HepG2 (cell line): Measurements from ENCODE around the gene SRSF7. TPM values are rescaled to one million over a fixed set of nuclear protein-coding genes. Genes with fewer than 3 reads are reported as not detected.

Experiments used
- ATF3 ChIP-seq: sonication (generic); formaldehyde crosslinking; IDR thresholded peaks from 2 replicates; pipeline ENCODE4 v1.4.0; 2020; ENCODE audit warnings: missing genetic modification reagents
- CEBPB ChIP-seq: IDR thresholded peaks from 2 replicates; pipeline ENCODE4 v1.6.1; 2011; ENCODE audit warnings: low read depth, low read length, improper control_type of control experiment, borderline replicate concordance
- DBP ChIP-seq: sonication (generic); formaldehyde crosslinking; IDR thresholded peaks from 2 replicates; pipeline ENCODE4 v1.4.0; 2020; ENCODE audit warnings: missing genetic modification reagents; ENCODE audit errors: not compliant biosample characterization
- EP300 ChIP-seq, 3 experiments: sonication (generic) in 1 of 3; formaldehyde crosslinking in 1 of 3; IDR thresholded peaks; 2 replicates each; pipeline versions ENCODE4 v1.5.1 to v1.6.1; 2011 to 2020; ENCODE audit warnings: low read depth in 2 of 3, low read length in 2 of 3, borderline replicate concordance in 1 of 3, improper control_type of control experiment in 1 of 3, mild to moderate bottlenecking in 1 of 3, missing genetic modification reagents in 1 of 3, moderate library complexity in 1 of 3
- EZH2 ChIP-seq: conservative IDR thresholded peaks from 2 replicates; pipeline ENCODE4 v1.6.1; 2012; ENCODE audit warnings: mild to moderate bottlenecking, low read depth, low read length, moderate library complexity
- HNRNPLL ChIP-seq: fragments of 200-400 bp; formaldehyde crosslinking; IDR thresholded peaks from 2 replicates; pipeline ENCODE4 v1.6.1; 2017; ENCODE audit warnings: mild to moderate bottlenecking, low read depth, low read length; ENCODE audit not compliant: poor library complexity, severe bottlenecking
- HOXA9 ChIP-seq: sonication (generic); formaldehyde crosslinking; IDR thresholded peaks from 2 replicates; pipeline ENCODE4 v1.8.1; 2022; ENCODE audit warnings: missing genetic modification reagents, mild to moderate bottlenecking, moderate library complexity, borderline replicate concordance
- JUNB ChIP-seq: sonication (generic); formaldehyde crosslinking; IDR thresholded peaks from 2 replicates; pipeline ENCODE4 v1.8.0; 2022; ENCODE audit warnings: missing genetic modification reagents, mild to moderate bottlenecking, borderline replicate concordance
- KDM3A ChIP-seq: IDR thresholded peaks from 2 replicates; pipeline ENCODE4 v1.6.1; 2018; ENCODE audit warnings: low read depth, missing compliant biosample characterization
- KMT2B ChIP-seq: IDR thresholded peaks from 2 replicates; pipeline ENCODE4 v1.6.1; 2016; ENCODE audit warnings: missing genetic modification reagents, missing compliant biosample characterization
- NFKB2 ChIP-seq: sonication (generic); formaldehyde crosslinking; IDR thresholded peaks from 2 replicates; pipeline ENCODE4 v1.4.0; 2020; ENCODE audit warnings: missing genetic modification reagents, borderline replicate concordance
- PAX8 ChIP-seq: sonication (generic); formaldehyde crosslinking; IDR thresholded peaks from 2 replicates; pipeline ENCODE4 v1.8.0; 2022; ENCODE audit warnings: mild to moderate bottlenecking, missing genetic modification reagents, borderline replicate concordance
- RBM39 ChIP-seq: fragments of 200-400 bp; formaldehyde crosslinking; IDR thresholded peaks from one replicate; pipeline ENCODE4 v1.6.1; 2018; ENCODE audit warnings: antibody characterized with exemption, mild to moderate bottlenecking, low read depth, low read length; ENCODE audit not compliant: poor library complexity, severe bottlenecking
- RCOR2 ChIP-seq: IDR thresholded peaks from 2 replicates; pipeline ENCODE4 v1.6.1; 2016; ENCODE audit warnings: missing biosample characterization, missing genetic modification reagents
- SMYD3 ChIP-seq: sonication (generic); formaldehyde crosslinking; IDR thresholded peaks from 2 replicates; pipeline ENCODE4 v1.8.1; 2023; ENCODE audit warnings: mild to moderate bottlenecking, missing genetic modification reagents
- TAF15 ChIP-seq: fragments of 200-400 bp; formaldehyde crosslinking; IDR thresholded peaks from one replicate; pipeline ENCODE4 v1.6.1; 2018; ENCODE audit warnings: mild to moderate bottlenecking, low read depth, low read length; ENCODE audit not compliant: poor library complexity, severe bottlenecking
- TFDP2 ChIP-seq: sonication (generic); formaldehyde crosslinking; IDR thresholded peaks from 2 replicates; pipeline ENCODE4 v1.4.0; 2020; ENCODE audit warnings: missing genetic modification reagents
- ZFP41 ChIP-seq: sonication (generic); formaldehyde crosslinking; IDR thresholded peaks from 2 replicates; pipeline ENCODE4 v1.4.0; 2020; ENCODE audit warnings: mild to moderate bottlenecking, missing genetic modification reagents, borderline replicate concordance
- ZFX ChIP-seq: sonication (generic); formaldehyde crosslinking; IDR thresholded peaks from 2 replicates; pipeline ENCODE4 v1.4.0; 2020; ENCODE audit warnings: mild to moderate bottlenecking, low read depth, missing genetic modification reagents, moderate library complexity
- ZNF180 ChIP-seq: sonication (generic); formaldehyde crosslinking; IDR thresholded peaks from 2 replicates; pipeline ENCODE4 v1.4.0; 2020; ENCODE audit warnings: low read depth, missing genetic modification reagents, borderline replicate concordance
- ZNF343 ChIP-seq: sonication (generic); formaldehyde crosslinking; IDR thresholded peaks from 2 replicates; pipeline ENCODE4 v1.4.0; 2020; ENCODE audit warnings: mild to moderate bottlenecking, missing genetic modification reagents
- ZNF547 ChIP-seq: sonication (generic); formaldehyde crosslinking; IDR thresholded peaks from 2 replicates; pipeline ENCODE4 v1.5.1; 2020; ENCODE audit warnings: mild to moderate bottlenecking, missing genetic modification reagents
- ZNF577 ChIP-seq: sonication (generic); formaldehyde crosslinking; IDR thresholded peaks from 2 replicates; pipeline ENCODE4 v1.4.0; 2020; ENCODE audit warnings: mild to moderate bottlenecking, low read depth, missing genetic modification reagents, borderline replicate concordance
- ZNF615 ChIP-seq: sonication (generic); formaldehyde crosslinking; IDR thresholded peaks from 2 replicates; pipeline ENCODE4 v1.5.0; 2020; ENCODE audit warnings: mild to moderate bottlenecking, missing genetic modification reagents, borderline replicate concordance
- ZNF644 ChIP-seq: IDR thresholded peaks from 2 replicates; pipeline ENCODE4 v1.6.1; 2016; ENCODE audit warnings: low read depth
- ZNF878 ChIP-seq: sonication (generic); formaldehyde crosslinking; IDR thresholded peaks from 2 replicates; pipeline ENCODE4 v1.8.1; 2023; ENCODE audit warnings: mild to moderate bottlenecking, missing genetic modification reagents, moderate library complexity
- ZSCAN29 ChIP-seq: sonication (generic); formaldehyde crosslinking; conservative IDR thresholded peaks from 2 replicates; pipeline ENCODE4 v1.4.0; 2020; ENCODE audit warnings: mild to moderate bottlenecking, missing genetic modification reagents
- polyA plus RNA-seq, 8 experiments: library from polyadenylated mRNA; depleted of rRNA in 3 of 8; stranded (reverse) in 7 of 8; unstranded in 1 of 8; fragments of >200 nt; fragmentation: Illumina TruSeq in 4 of 8; extraction: Trizol in 4 of 8; gene quantifications; 2 replicates each; pipeline versions ENCODE4 v1.2.1 to v1.2.3, GENCODE V29; 2011 to 2016; ENCODE audit warnings: low read depth in 4 of 8, missing spikeins in 1 of 8, mixed read lengths in 1 of 8; ENCODE audit not compliant: insufficient read depth in 1 of 8
- total RNA-seq, 5 experiments: library from RNA; depleted of rRNA; stranded (reverse); fragments of >200 nt; fragmentation: Illumina TruSeq; extraction: Trizol; gene quantifications; 2 replicates each; pipeline ENCODE4 v1.2.3, GENCODE V29; 2016; ENCODE audit warnings: low read depth in 1 of 5

The SRSF7 gene
- total and polyA plus RNA-seq, 2 of the 13 experiments (the other 11 are each of a cell fraction or from before 2014, with no cell fraction given) = 172 to 275 TPM

- TF ChIP-seq JUNB (CRISPR knock-in tag) = no peak
- TF ChIP-seq ZNF577 = no peak
- peak; percentile 56 for TF ChIP-seq ZFX (CRISPR knock-in tag)
- no peak for TF ChIP-seq DBP
- no peak for TF ChIP-seq CEBPB
- TF ChIP-seq EZH2 = no peak
- no peak for TF ChIP-seq ZSCAN29 (CRISPR knock-in tag)
- TF ChIP-seq SMYD3 (CRISPR knock-in tag) = peak; percentile 66; the same call in 1 of the 2 replicates
- TF ChIP-seq KDM3A (CRISPR knock-in tag) = 0 out of 2 replicates have a peak, but pooled peaks have one; percentile 2
- peak; percentile 69 for TF ChIP-seq TFDP2 (CRISPR knock-in tag)
- no peak for TF ChIP-seq ZNF547
- TF ChIP-seq RBM39 = no peak
- no peak for TF ChIP-seq TAF15
- no peak for TF ChIP-seq RCOR2
- TF ChIP-seq NFKB2 (CRISPR knock-in tag) = no peak
- TF ChIP-seq ZNF615 (CRISPR knock-in tag) = no peak
- TF ChIP-seq HOXA9 (CRISPR knock-in tag) = 0 out of 2 replicates have a peak, but pooled peaks have one; percentile 5
- TF ChIP-seq ZNF878 (CRISPR knock-in tag) = no peak
- TF ChIP-seq KMT2B (CRISPR knock-in tag) = no peak
- no peak for TF ChIP-seq PAX8 (CRISPR knock-in tag)
- peak; percentile 25 for TF ChIP-seq HNRNPLL
- TF ChIP-seq ZNF343 (CRISPR knock-in tag) = no peak
- TF ChIP-seq ZNF644 (CRISPR knock-in tag) = peak; percentile 59; the same call in 1 of the 2 replicates
- 0 out of 2 replicates have a peak, but pooled peaks have one; percentile 13 for TF ChIP-seq ZFP41 (CRISPR knock-in tag)
- TF ChIP-seq ATF3 = no peak
- TF ChIP-seq ZNF180 (CRISPR knock-in tag) = no peak
- TF ChIP-seq EP300 (IDR thresholded peaks at IDR 0.05; ENCODE audit: low read depth in 2 of 2, low read length in 2 of 2) = no peak
- 0 out of 2 replicates have a peak, but pooled peaks have one; percentile 7 for TF ChIP-seq EP300 (CRISPR knock-in tag; IDR thresholded peaks at IDR 0.05; ENCODE audit: borderline replicate concordance)
Measured at GRCh38 chr2:38750011-38750890, 910 bp downstream of the SRSF7 start (continued).
